Measurements from ENCODE around the gene LRRC56.

The LRRC56 gene

GRCh38 chr11:529728-530411 is 7.5 kb upstream of the LRRC56 start:
- POLR2A ChIA-PET (ENCODE audit: low non-redundant PET) = no interaction called here
- DNase-seq (ENCODE audit: low spot score) = no peak
- TF ChIP-seq CTCF (conservative IDR thresholded peaks at IDR 0.05; ENCODE audit: low read depth) = no peak
- peak overlapping the region; percentile 36 for H3K27ac ChIP-seq
- CTCF ChIA-PET = interaction anchor here (1.0 kb wide), 1 partner anchor 82 kb away, joined by 3 read pairs; no protein-coding TSS in a partner anchor

- no peak for TF ChIP-seq CTCF (conservative IDR thresholded peaks at IDR 0.05; ENCODE audit: low read depth)
- ChIA-PET POLR2A (ENCODE audit: low non-redundant PET) (no interaction called here), CTCF (interaction anchor here (1.0 to 1.3 kb wide), 2 partner anchors 12 to 83 kb away, joined by 3 to 5 read pairs; no protein-coding TSS in a partner anchor)
- H3K27ac ChIP-seq = peak overlapping the region; percentile 99
- DNase-seq (ENCODE audit: low spot score) = no peak
These were observed 6.1 kb upstream of the LRRC56 start for GRCh38 chr11:530960-531831.

GRCh38 chr11:531919-532526 is 5.3 kb upstream of the LRRC56 start:
- peak overlapping the region; percentile 99 for H3K27ac ChIP-seq
- no peak for TF ChIP-seq CTCF (conservative IDR thresholded peaks at IDR 0.05; ENCODE audit: low read depth)
- ChIA-PET POLR2A (ENCODE audit: low non-redundant PET) (no interaction called here), CTCF (interaction anchor here (0.5 to 3.0 kb wide), 3 partner anchors 13 to 114 kb away, joined by 3 to 15 read pairs (median 5); no protein-coding TSS in a partner anchor)
- DNase-seq (ENCODE audit: low spot score) = no peak

GRCh38 chr11:532527-532985 is 4.8 kb upstream of the LRRC56 start:
- POLR2A ChIA-PET (ENCODE audit: low non-redundant PET) = no interaction called here
- peak overlapping the region; percentile 99 for H3K27ac ChIP-seq
- no peak for TF ChIP-seq CTCF (conservative IDR thresholded peaks at IDR 0.05; ENCODE audit: low read depth)
- CTCF ChIA-PET = interaction anchor here (0.5 to 3.0 kb wide), 3 partner anchors 14 to 114 kb away, joined by 3 to 15 read pairs (median 3); no protein-coding TSS in a partner anchor
- no peak for DNase-seq (ENCODE audit: low spot score)

GRCh38 chr11:532986-533585 is 4.2 kb upstream of the LRRC56 start:
- H3K27ac ChIP-seq = peak overlapping the region; percentile 99
- TF ChIP-seq CTCF (conservative IDR thresholded peaks at IDR 0.05; ENCODE audit: low read depth) = no peak
- DNase-seq (ENCODE audit: low spot score) = no peak
- ChIA-PET CTCF (interaction anchor here (0.7 to 3.0 kb wide), 2 partner anchors 15 to 24 kb away, joined by 3 to 15 read pairs; no protein-coding TSS in a partner anchor), POLR2A (ENCODE audit: low non-redundant PET) (no interaction called here)
